ENCODE data around the gene WNT9B. TPM values are rescaled to one million over a fixed set of nuclear protein-coding genes. Genes with fewer than 3 reads are reported as not detected.
"Not testable (repeated sequence)": the region's sequence is repeated elsewhere in the genome, so short reads cannot be mapped to it uniquely, and the experiment has no call there.

WNT9B gene
- total and polyA plus RNA-seq, 7 experiments from 2014 or later: not detected

DNA sequence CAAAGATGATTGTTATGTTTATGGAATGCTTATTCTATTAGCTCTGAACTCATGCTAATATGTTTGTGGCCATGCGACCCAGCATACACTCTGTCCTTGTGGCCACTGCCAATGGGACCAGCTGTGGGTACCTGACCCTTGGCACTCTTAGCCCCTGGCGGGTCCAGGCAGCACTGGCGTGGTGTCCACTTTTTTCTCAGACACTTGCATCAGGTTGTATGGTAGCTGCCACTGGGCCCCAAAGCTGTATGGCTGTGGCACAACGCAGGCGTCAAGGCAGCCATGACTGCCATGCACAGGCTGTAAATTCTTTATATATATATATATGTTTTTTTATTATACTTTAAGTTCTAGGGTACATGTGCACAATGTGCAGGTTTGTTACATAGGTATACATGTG, 12.2 kb upstream of the WNT9B start:
- no peaks in the 10 kb centered on the region for H3K36me3 ChIP-seq (ENCODE audit: control insufficient read depth in 2 of 3, insufficient read depth in 3 of 3, low read length in 3 of 3)
- H3K4me3 ChIP-seq (ENCODE audit: low read length): no peak overlapping the region
- peaks cover 34 to 55% (median 36%) of the 10 kb centered on the region in 5 donors for H3K27me3 Mint-ChIP-seq
- peaks cover 0 to 10% (median 3%) of the 10 kb centered on the region in 7 donors for H3K4me1 Mint-ChIP-seq
- no peak for ATAC-seq
- H3K27ac Mint-ChIP-seq: no peak overlapping the region
- no peak overlapping the region for H3K4me3 Mint-ChIP-seq
- intact Hi-C loops (cut with micrococcal nuclease): loop anchor here in 1 of 2 donors (10.0 kb wide), 1 partner anchor 1254 kb away; no protein-coding TSS in a partner anchor
- no peaks in the 10 kb centered on the region for H3K4me1 ChIP-seq (ENCODE audit: control insufficient read depth in 2 of 2, insufficient read depth in 2 of 2, low read length in 2 of 2)
- CTCF ChIA-PET: no interaction called here
- POLR2A ChIA-PET: no interaction called here
- peaks cover 0 to 6% (median 4%) of the 10 kb centered on the region in 3 experiments for H3K9me3 ChIP-seq (ENCODE audit: control insufficient read depth in 2 of 3, low read length in 3 of 3)
- H3K9me3 Mint-ChIP-seq: peaks cover 7 to 25% (median 16%) of the 10 kb centered on the region in 11 donors
- no peak for DNase-seq
- H3K36me3 Mint-ChIP-seq: peaks cover 0 to 11% (median 9%) of the 10 kb centered on the region in 5 donors
- peaks cover 0 to 14% of the 10 kb centered on the region in 2 donors for H3K27me3 ChIP-seq (ENCODE audit: control insufficient read depth in 2 of 2, insufficient read depth in 2 of 2, low read length in 2 of 2)
- H3K27ac ChIP-seq (ENCODE audit: low read depth, low read length): no peak overlapping the region

DNA sequence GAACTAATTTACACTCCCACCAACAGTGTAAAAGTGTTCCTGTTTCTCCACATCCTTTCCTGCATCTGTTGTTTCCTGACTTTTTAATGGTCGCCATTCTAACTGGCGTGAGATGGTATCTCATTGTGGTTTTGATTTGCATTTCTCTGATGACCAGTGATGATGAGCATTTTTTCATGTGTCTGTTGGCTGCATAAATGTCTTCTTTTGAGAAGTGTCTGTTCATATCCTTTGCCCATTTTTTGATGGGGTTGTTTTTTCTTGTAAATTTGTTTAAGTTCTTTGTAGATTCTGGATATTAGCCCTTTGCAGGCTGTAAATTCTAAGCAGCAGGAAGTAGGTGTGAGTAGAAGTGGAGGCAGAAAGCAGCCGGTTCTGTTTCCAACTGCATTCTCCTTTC, 10.8 kb upstream of the WNT9B start:
- peaks cover 0 to 14% of the 10 kb centered on the region in 2 donors for H3K27me3 ChIP-seq (ENCODE audit: control insufficient read depth in 2 of 2, insufficient read depth in 2 of 2, low read length in 2 of 2)
- H3K27ac Mint-ChIP-seq; H3K27ac ChIP-seq (ENCODE audit: low read depth, low read length); H3K9me3 ChIP-seq (ENCODE audit: control insufficient read depth in 2 of 3, low read length in 3 of 3); H3K4me1 Mint-ChIP-seq; H3K4me1 ChIP-seq (ENCODE audit: control insufficient read depth in 2 of 2, insufficient read depth in 2 of 2, low read length in 2 of 2); H3K36me3 ChIP-seq (ENCODE audit: control insufficient read depth in 2 of 3, insufficient read depth in 3 of 3, low read length in 3 of 3); CTCF ChIA-PET; DNase-seq; ATAC-seq; H3K4me3 ChIP-seq (ENCODE audit: low read length); POLR2A ChIA-PET: not testable (repeated sequence)
- peak overlapping the region in 1 of 10 donors; percentile 19 for H3K4me3 Mint-ChIP-seq
- H3K9me3 Mint-ChIP-seq: peaks cover 7 to 33% (median 16%) of the 10 kb centered on the region in 11 donors
- peaks cover 0 to 11% (median 9%) of the 10 kb centered on the region in 5 donors for H3K36me3 Mint-ChIP-seq
- intact Hi-C loops (cut with micrococcal nuclease): loop anchor here (2.0 to 5.0 kb wide), 2 partner anchors 100 to 162 kb away; no protein-coding TSS in a partner anchor
- H3K27me3 Mint-ChIP-seq: peaks cover 34 to 63% (median 43%) of the 10 kb centered on the region in 5 donors

DNA sequence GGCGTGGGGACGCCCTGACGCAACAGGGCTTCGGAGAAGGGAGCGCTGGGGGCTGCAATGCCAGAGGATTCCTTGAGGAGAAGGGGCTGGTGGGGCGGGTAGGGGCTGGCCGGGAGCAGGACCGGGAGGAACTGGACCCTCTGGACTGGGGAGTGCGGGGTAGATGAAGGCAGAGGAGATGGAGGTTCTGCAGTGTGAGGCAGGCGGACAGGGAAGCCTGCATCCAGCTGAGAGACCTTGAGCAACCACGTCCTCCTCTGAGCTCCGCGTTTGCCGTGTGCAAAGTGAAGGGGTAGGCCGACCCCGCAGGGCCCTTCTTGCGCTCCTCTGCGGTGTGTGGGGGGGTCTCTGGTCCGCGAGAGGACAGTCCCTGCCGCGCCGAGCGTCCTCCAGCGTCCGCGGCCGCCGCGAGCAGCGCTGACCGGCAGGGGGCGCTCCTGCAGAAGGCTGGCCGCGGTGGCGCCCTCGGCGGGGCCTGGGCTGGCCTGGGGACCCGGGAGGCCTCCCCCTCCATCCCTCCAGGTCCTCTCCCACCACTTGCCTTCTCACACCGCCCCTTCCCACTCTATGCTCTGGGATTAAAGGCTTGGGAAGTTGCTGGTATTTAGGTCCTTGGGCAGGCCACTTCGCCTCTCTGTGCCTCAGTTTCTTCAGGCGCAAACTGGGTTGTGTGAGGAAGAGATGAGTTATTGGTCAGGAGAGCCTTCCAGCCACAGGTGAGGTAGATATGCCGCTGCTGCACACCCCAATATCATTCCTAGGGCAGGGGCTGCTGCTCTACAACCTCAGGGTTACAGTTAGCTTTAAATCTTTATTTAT, 9.6 kb upstream of the WNT9B start:
- ChIA-PET POLR2A (no interaction called here), CTCF (interaction anchor here (0.7 to 1.5 kb wide), 3 partner anchors 9 to 96 kb away, joined by 3 to 4 read pairs (median 3); no protein-coding TSS in a partner anchor)
- Mint-ChIP-seq H3K36me3 (peaks cover 0 to 11% (median 9%) of the 10 kb centered on the region in 5 donors), H3K27me3 (peaks cover 37 to 66% (median 45%) of the 10 kb centered on the region in 5 donors), H3K27ac (no peak overlapping the region), H3K4me1 (peaks cover 0 to 8% (median 4%) of the 10 kb centered on the region in 7 donors), H3K4me3 (no peak overlapping the region), H3K9me3 (peaks cover 7 to 33% (median 16%) of the 10 kb centered on the region in 11 donors)
- Histone ChIP-seq H3K4me3 (ENCODE audit: low read length) (no peak overlapping the region), H3K27ac (ENCODE audit: low read depth, low read length) (no peak overlapping the region), H3K4me1 (ENCODE audit: control insufficient read depth in 2 of 2, insufficient read depth in 2 of 2, low read length in 2 of 2) (no peaks in the 10 kb centered on the region), H3K27me3 (ENCODE audit: control insufficient read depth in 2 of 2, insufficient read depth in 2 of 2, low read length in 2 of 2) (peaks cover 0 to 14% of the 10 kb centered on the region in 2 donors), H3K9me3 (ENCODE audit: control insufficient read depth in 2 of 3, low read length in 3 of 3) (peaks cover 0 to 6% (median 4%) of the 10 kb centered on the region in 3 experiments), H3K36me3 (ENCODE audit: control insufficient read depth in 2 of 3, insufficient read depth in 3 of 3, low read length in 3 of 3) (no peaks in the 10 kb centered on the region)
- peak in 2 of 9 donors; percentile 26 to 45 for DNase-seq
- intact Hi-C loops (cut with micrococcal nuclease): loop anchor here (1.0 to 5.0 kb wide), 3 partner anchors 99 to 161 kb away; no protein-coding TSS in a partner anchor
- ATAC-seq: peak; percentile 55

DNA sequence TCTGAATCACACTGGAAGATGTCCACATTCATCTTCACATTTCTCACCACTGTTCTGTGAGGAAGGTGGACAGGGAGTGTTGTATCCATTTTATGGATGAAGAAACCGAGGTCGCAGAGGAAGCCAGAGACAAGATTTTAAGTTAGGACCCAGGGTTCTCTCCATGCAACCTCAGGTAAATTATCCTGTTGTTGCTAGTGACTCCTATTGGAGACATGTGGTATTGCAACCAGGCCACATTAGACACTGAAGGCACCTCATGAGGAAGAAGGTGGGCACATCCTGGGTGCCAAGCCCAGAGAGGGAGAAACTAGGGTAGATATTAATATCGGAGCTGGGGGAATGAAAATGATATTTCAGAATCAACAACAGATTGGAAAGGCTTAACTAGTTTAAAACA, 8.5 kb upstream of the WNT9B start:
- POLR2A ChIA-PET: interaction anchor here (0.6 kb wide), 1 partner anchor 22 kb away, joined by 3 read pairs; no protein-coding TSS in a partner anchor
- intact Hi-C loops (cut with micrococcal nuclease): loop anchor here (1.0 to 5.0 kb wide), 2 partner anchors 97 to 159 kb away; no protein-coding TSS in a partner anchor
- Mint-ChIP-seq H3K4me1 (peaks cover 0 to 8% (median 4%) of the 10 kb centered on the region in 7 donors), H3K9me3 (peaks cover 7 to 33% (median 16%) of the 10 kb centered on the region in 11 donors), H3K4me3 (no peak overlapping the region), H3K27ac (no peak overlapping the region), H3K36me3 (peaks cover 0 to 11% (median 9%) of the 10 kb centered on the region in 5 donors), H3K27me3 (peaks cover 46 to 68% (median 54%) of the 10 kb centered on the region in 5 donors)
- H3K36me3 ChIP-seq (ENCODE audit: control insufficient read depth in 2 of 3, insufficient read depth in 3 of 3, low read length in 3 of 3): no peaks in the 10 kb centered on the region
- no peaks in the 10 kb centered on the region for H3K4me1 ChIP-seq (ENCODE audit: control insufficient read depth in 2 of 2, insufficient read depth in 2 of 2, low read length in 2 of 2)
- DNase-seq (no peak), ATAC-seq (no peak)
- no peak overlapping the region for H3K27ac ChIP-seq (ENCODE audit: low read depth, low read length)
- H3K4me3 ChIP-seq (ENCODE audit: low read length): no peak overlapping the region
- peaks cover 0 to 6% (median 4%) of the 10 kb centered on the region in 3 experiments for H3K9me3 ChIP-seq (ENCODE audit: control insufficient read depth in 2 of 3, low read length in 3 of 3)
- CTCF ChIA-PET: interaction anchor here (1.4 to 1.5 kb wide), 3 partner anchors 8 to 95 kb away, joined by 3 to 4 read pairs (median 3); no protein-coding TSS in a partner anchor
- peaks cover 0 to 14% of the 10 kb centered on the region in 2 donors for H3K27me3 ChIP-seq (ENCODE audit: control insufficient read depth in 2 of 2, insufficient read depth in 2 of 2, low read length in 2 of 2)

DNA sequence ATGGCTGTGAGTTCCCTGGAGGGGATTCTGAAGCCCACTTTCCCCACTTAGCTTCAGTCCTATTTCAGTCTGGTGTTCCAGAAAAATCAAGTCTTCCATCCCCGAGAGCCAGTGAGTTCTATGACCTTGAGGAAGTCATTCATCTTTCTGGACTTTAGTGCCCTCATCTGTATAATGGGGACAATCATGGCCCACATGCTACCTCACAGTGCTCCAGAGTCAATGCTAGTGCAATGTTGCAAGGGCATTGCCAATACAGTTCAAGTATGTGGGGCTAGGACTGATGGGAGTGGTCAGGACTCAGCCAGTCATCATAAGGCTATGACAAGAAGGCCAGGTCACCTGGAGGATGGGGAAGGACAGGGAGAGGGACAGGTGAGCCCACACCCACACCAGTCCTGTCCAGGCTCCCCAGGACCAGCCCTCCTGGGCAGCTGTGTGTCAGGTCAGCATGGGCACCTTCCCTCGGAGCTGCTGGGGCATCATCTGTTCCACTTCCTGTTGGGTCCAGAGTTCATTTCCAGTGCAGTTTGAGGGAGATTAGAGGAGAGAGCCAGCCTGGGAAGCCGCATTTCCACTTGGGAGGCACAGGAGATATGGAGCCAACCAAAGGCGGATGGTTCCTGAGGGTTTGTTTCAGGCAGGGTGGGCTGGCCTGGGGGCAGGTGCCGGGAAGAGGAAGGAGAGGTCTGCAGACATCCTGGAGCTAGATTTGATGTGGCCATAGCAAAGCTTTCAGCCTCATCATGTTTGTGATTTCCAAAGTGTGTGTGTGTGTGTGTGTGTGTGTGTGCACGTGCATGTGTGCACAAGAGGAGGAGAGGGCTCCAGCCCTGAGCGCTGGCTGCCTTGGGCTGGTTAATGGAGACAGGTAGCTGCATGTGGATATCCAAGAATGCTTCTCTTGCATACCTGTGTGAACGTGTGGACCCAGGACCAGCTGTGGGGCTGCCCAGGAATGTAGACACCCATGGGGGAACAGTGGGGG, 3.9 kb upstream of the WNT9B start:
- H3K27ac Mint-ChIP-seq: no peak overlapping the region
- H3K4me1 ChIP-seq (ENCODE audit: control insufficient read depth in 2 of 2, insufficient read depth in 2 of 2, low read length in 2 of 2): no peaks in the 10 kb centered on the region
- POLR2A ChIA-PET: no interaction called here
- H3K4me3 Mint-ChIP-seq: no peak overlapping the region
- no peaks in the 10 kb centered on the region for H3K36me3 ChIP-seq (ENCODE audit: control insufficient read depth in 2 of 3, insufficient read depth in 3 of 3, low read length in 3 of 3)
- CTCF ChIA-PET: interaction anchor here (1.2 kb wide), 1 partner anchor 12 kb away, joined by 4 read pairs; no protein-coding TSS in a partner anchor
- DNase-seq (no peak), ATAC-seq (no peak)
- H3K9me3 Mint-ChIP-seq: peaks cover 7 to 22% (median 11%) of the 10 kb centered on the region in 11 donors
- peaks cover 0 to 6% (median 4%) of the 10 kb centered on the region in 3 experiments for H3K9me3 ChIP-seq (ENCODE audit: control insufficient read depth in 2 of 3, low read length in 3 of 3)
- intact Hi-C loops (cut with micrococcal nuclease): no loop called here
- no peak overlapping the region for H3K27ac ChIP-seq (ENCODE audit: low read depth, low read length)
- peaks cover 3 to 20% (median 10%) of the 10 kb centered on the region in 7 donors for H3K4me1 Mint-ChIP-seq
- H3K36me3 Mint-ChIP-seq: peaks cover 0 to 11% (median 7%) of the 10 kb centered on the region in 5 donors
- no peak overlapping the region for H3K4me3 ChIP-seq (ENCODE audit: low read length)
- peaks cover 2 to 9% of the 10 kb centered on the region in 2 donors for H3K27me3 ChIP-seq (ENCODE audit: control insufficient read depth in 2 of 2, insufficient read depth in 2 of 2, low read length in 2 of 2)
- peaks cover 61 to 80% (median 65%) of the 10 kb centered on the region in 5 donors for H3K27me3 Mint-ChIP-seq

DNA sequence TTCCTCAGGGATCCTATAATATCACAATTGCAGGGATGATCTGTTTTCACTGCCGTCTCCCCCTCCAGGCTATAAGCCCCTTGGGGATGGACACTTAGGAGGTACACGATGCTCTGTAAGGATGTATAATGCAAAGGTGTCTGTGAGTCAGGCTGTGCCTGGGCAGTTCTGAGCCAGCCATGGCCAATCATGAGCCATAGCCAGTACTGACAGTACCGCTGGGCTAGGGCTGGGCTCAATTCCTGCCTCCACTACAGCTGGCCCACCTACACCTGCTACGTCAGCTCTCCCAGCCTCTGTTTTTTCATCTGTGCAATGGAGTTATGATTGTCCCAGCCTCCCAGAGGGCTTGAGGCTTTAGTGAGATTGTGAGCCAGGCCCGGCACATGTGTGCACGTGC, 2.8 kb upstream of the WNT9B start:
- Histone ChIP-seq H3K27ac (ENCODE audit: low read depth, low read length) (no peak overlapping the region), H3K4me1 (ENCODE audit: control insufficient read depth in 2 of 2, insufficient read depth in 2 of 2, low read length in 2 of 2) (no peaks in the 10 kb centered on the region), H3K4me3 (ENCODE audit: low read length) (no peak overlapping the region), H3K36me3 (ENCODE audit: control insufficient read depth in 2 of 3, insufficient read depth in 3 of 3, low read length in 3 of 3) (no peaks in the 10 kb centered on the region), H3K9me3 (ENCODE audit: control insufficient read depth in 2 of 3, low read length in 3 of 3) (no peaks in the 10 kb centered on the region), H3K27me3 (ENCODE audit: control insufficient read depth in 2 of 2, insufficient read depth in 2 of 2, low read length in 2 of 2) (peaks cover 7 to 13% of the 10 kb centered on the region in 2 donors)
- DNase-seq (no peak), ATAC-seq (no peak)
- intact Hi-C loops (cut with micrococcal nuclease): no loop called here
- peaks cover 3 to 26% (median 11%) of the 10 kb centered on the region in 7 donors for H3K4me1 Mint-ChIP-seq
- no peak overlapping the region for H3K27ac Mint-ChIP-seq
- peaks cover 59 to 80% (median 64%) of the 10 kb centered on the region in 5 donors for H3K27me3 Mint-ChIP-seq
- peaks cover 0 to 11% (median 2%) of the 10 kb centered on the region in 11 donors for H3K9me3 Mint-ChIP-seq
- POLR2A ChIA-PET: no interaction called here
- H3K36me3 Mint-ChIP-seq: peaks cover 0 to under 1% (median 0%) of the 10 kb centered on the region in 5 donors
- peak overlapping the region in 1 of 10 donors; percentile 43 for H3K4me3 Mint-ChIP-seq
- CTCF ChIA-PET: no interaction called here
